HG03108 (cell line): ENCODE measurements around the gene SAMMSON.

ENCODE experiments used
- ATAC-seq: cut with Tn5 transposase; IDR thresholded peaks from one replicate; pipeline ENCODE4 v1.9.1; 2021; ENCODE audit warnings: moderate library complexity; ENCODE audit not compliant: unreplicated experiment

SAMMSON gene

GRCh38 chr3:70010346-70010745, 10.8 kb downstream of the SAMMSON start:
- no peak for ATAC-seq

- ATAC-seq = no peak
Observed at GRCh38 chr3:70011582-70011981, 12.0 kb downstream of the SAMMSON start.

- ATAC-seq = no peak
Observed at GRCh38 chr3:70020906-70021660, 21.6 kb downstream of the SAMMSON start.

- no peak for ATAC-seq
Observed at GRCh38 chr3:70028361-70028760, 28.8 kb downstream of the SAMMSON start.

GRCh38 chr3:70038693-70039092, 39.2 kb downstream of the SAMMSON start:
- ATAC-seq = no peak

- no peak for ATAC-seq
Observed at GRCh38 chr3:70040386-70040785, 40.9 kb downstream of the SAMMSON start.

GRCh38 chr3:70042641-70043040, 43.1 kb downstream of the SAMMSON start:
- ATAC-seq = no peak

GRCh38 chr3:70049761-70050160, 50.2 kb downstream of the SAMMSON start:
- no peak for ATAC-seq

GRCh38 chr3:70053293-70053692, 53.8 kb downstream of the SAMMSON start:
- no peak for ATAC-seq

- ATAC-seq = no peak
Observed at GRCh38 chr3:70056081-70056480, 56.5 kb downstream of the SAMMSON start.

GRCh38 chr3:70057426-70057825, 57.9 kb downstream of the SAMMSON start:
- no peak for ATAC-seq

GRCh38 chr3:70061096-70061495, 61.6 kb downstream of the SAMMSON start:
- ATAC-seq = no peak

- ATAC-seq = no peak
Observed at GRCh38 chr3:70064194-70064779, 64.8 kb downstream of the SAMMSON start.

- ATAC-seq = no peak
Observed at GRCh38 chr3:70065696-70066253, 66.2 kb downstream of the SAMMSON start.

GRCh38 chr3:70067860-70068521, 68.5 kb downstream of the SAMMSON start:
- ATAC-seq = no peak

GRCh38 chr3:70069557-70069956, 70.0 kb downstream of the SAMMSON start:
- no peak for ATAC-seq

- no peak for ATAC-seq
Observed at GRCh38 chr3:70071138-70071537, 71.6 kb downstream of the SAMMSON start.

GRCh38 chr3:70072180-70072579, 72.6 kb downstream of the SAMMSON start:
- no peak for ATAC-seq

GRCh38 chr3:70072754-70073153, 73.2 kb downstream of the SAMMSON start:
- no peak for ATAC-seq

- no peak for ATAC-seq
Observed at GRCh38 chr3:70075101-70075500, 75.6 kb downstream of the SAMMSON start.

- no peak for ATAC-seq
Observed at GRCh38 chr3:70076396-70076795, 76.9 kb downstream of the SAMMSON start.

- ATAC-seq = no peak
Observed at GRCh38 chr3:70078778-70079177, 79.2 kb downstream of the SAMMSON start.
